K562 (cell line): ENCODE measurements around the gene PTPRM. TPM values are rescaled to one million over a fixed set of nuclear protein-coding genes. Genes with fewer than 3 reads are reported as not detected.

Experiments used
- ATAC-seq: fragments of 200-7000 bp; cut with Tn5 transposase; 3 replicates; pipeline ENCODE4 v1.9.1; 2020; ENCODE audit warnings: moderate library complexity
- BruUV-seq: library from RNA; stranded (reverse); fragments of 400-500 nt; replicated peaks from 2 replicates; lab custom pipeline; 2021; lab: Mats Ljungman, UMichigan
- CTCF ChIA-PET: fragments of 300-600 bp; formaldehyde crosslinking; extraction: SDS; loops from one replicate; lab custom pipeline; 2021; ENCODE audit warnings: low intra/inter-chr PET ratio; lab: Yijun Ruan, JAX
- POLR2A ChIA-PET: fragments of 300-600, 350-650 bp; sonication (Branson Sonifier 250); formaldehyde crosslinking; extraction: SDS; loops from one replicate; lab custom pipeline; 2021; ENCODE audit warnings: antibody characterized with exemption, inconsistent platforms; lab: Yijun Ruan, JAX
- DNase-seq, 4 experiments: peaks; one replicate each; pipeline versions ENCODE4 v3.0.0 to v3.0.0-alpha.2; 2011 to 2018; ENCODE audit warnings: low spot score in 3 of 4, mixed read lengths in 3 of 4; ENCODE audit errors: extremely low read depth in 1 of 4
- FAIRE-seq: peaks from 2 replicates; lab custom pipeline; 2011; peaks lifted over from hg19 to GRCh38; lab: Jason Lieb, UNC
- H2AFZ ChIP-seq: 2 replicates; pipeline ENCODE4 v1.6.0; 2011; ENCODE audit warnings: low read depth, low read length, control low read depth, inconsistent platforms
- H3K27ac ChIP-seq: fragments of 200-600 bp; 3 replicates; pipeline ENCODE4 v1.8.0; 2011; ENCODE audit warnings: low read depth, mild to moderate bottlenecking, control low read depth, inconsistent platforms, low read length, moderate library complexity, mixed read lengths; ENCODE audit errors: extremely low read depth
- H3K27me3 ChIP-seq, 2 experiments: fragments of 300-600 bp in 1 of 2; 2 replicates in 1 of 2; 3 replicates in 1 of 2; pipeline versions ENCODE4 v1.6.0 to v1.8.0; 2011; ENCODE audit warnings: inconsistent platforms in 2 of 2, low read length in 2 of 2, mild to moderate bottlenecking in 1 of 2, mixed read lengths in 1 of 2, moderate library complexity in 1 of 2; ENCODE audit not compliant: control insufficient read depth in 2 of 2, insufficient read depth in 2 of 2
- H3K36me3 ChIP-seq: fragments of 300-600 bp; 3 replicates; pipeline ENCODE4 v1.8.0; 2011; ENCODE audit warnings: mild to moderate bottlenecking, low read length, inconsistent platforms; ENCODE audit not compliant: control insufficient read depth, insufficient read depth
- H3K4me1 ChIP-seq, 2 experiments: fragments of 200-600 bp in 1 of 2; replicated peaks in 1 of 2; 2 replicates in 1 of 2; 3 replicates in 1 of 2; pipeline versions ENCODE4 v1.5.1 to v1.8.0; 2011; ENCODE audit warnings: inconsistent platforms in 2 of 2, low read length in 2 of 2, mild to moderate bottlenecking in 1 of 2, mixed read lengths in 1 of 2, moderate library complexity in 1 of 2; ENCODE audit not compliant: control insufficient read depth in 2 of 2, insufficient read depth in 2 of 2
- H3K4me2 ChIP-seq: 2 replicates; pipeline ENCODE4 v1.6.1; 2011; ENCODE audit warnings: low read length, control low read depth, inconsistent platforms, mixed read lengths; ENCODE audit not compliant: insufficient read depth
- H3K4me3 ChIP-seq: fragments of 200-600 bp; sonication (generic), shearing (Covaris generic); 2 replicates; pipeline ENCODE4 v1.5.1; 2016; ENCODE audit warnings: control low read depth, inconsistent platforms
- H3K79me2 ChIP-seq: fragments of 200-600 bp; 3 replicates; pipeline ENCODE4 v1.8.0; 2011; ENCODE audit warnings: low read length, inconsistent platforms; ENCODE audit not compliant: control insufficient read depth, insufficient read depth
- H3K9ac ChIP-seq, 2 experiments: 2 replicates each; pipeline versions ENCODE4 v1.6.0 to v1.6.1; 2011; ENCODE audit warnings: low read depth in 2 of 2, low read length in 2 of 2, control low read depth in 1 of 2, inconsistent platforms in 1 of 2, mild to moderate bottlenecking in 1 of 2, mixed read lengths in 1 of 2; ENCODE audit not compliant: insufficient read depth in 1 of 2
- H3K9me1 ChIP-seq: one replicate; pipeline ENCODE4 v1.6.0; 2011; ENCODE audit warnings: inconsistent platforms, mild to moderate bottlenecking, low read length, moderate library complexity; ENCODE audit not compliant: control insufficient read depth, insufficient read depth
- H3K9me3 ChIP-seq: replicated peaks from 2 replicates; pipeline ENCODE4 v1.5.1; 2011; ENCODE audit warnings: low read depth, low read length, inconsistent platforms; ENCODE audit not compliant: control insufficient read depth, insufficient read depth
- H4K20me1 ChIP-seq: replicated peaks from 2 replicates; pipeline ENCODE4 v1.6.1; 2011; ENCODE audit warnings: low read length, inconsistent platforms, mixed read lengths; ENCODE audit not compliant: control insufficient read depth, insufficient read depth
- CEBPB ChIP-seq: fragments of 450-650 bp; IDR thresholded peaks from 2 replicates; pipeline ENCODE4 v1.6.1; 2016; ENCODE audit warnings: missing genetic modification characterization, missing compliant biosample characterization
- CHD2 ChIP-seq: IDR thresholded peaks from 2 replicates; pipeline ENCODE4 v1.6.1; 2011; ENCODE audit warnings: low read depth, low read length
- COPS2 ChIP-seq: fragments of 450-650 bp; conservative IDR thresholded peaks from 2 replicates; pipeline ENCODE4 v1.6.1; 2016; ENCODE audit warnings: mild to moderate bottlenecking, moderate library complexity
- DNMT1 ChIP-seq: fragments of 450-650 bp; IDR thresholded peaks from 2 replicates; pipeline ENCODE4 v1.6.1; 2016; ENCODE audit warnings: antibody characterized with exemption, mild to moderate bottlenecking
- ESRRA ChIP-seq: fragments of 450-650 bp; IDR thresholded peaks from 2 replicates; pipeline ENCODE4 v1.6.1; 2014; ENCODE audit warnings: low read depth, mild to moderate bottlenecking, moderate library complexity, borderline replicate concordance
- FOXK2 ChIP-seq, 2 experiments: fragments of 450-650 bp; IDR thresholded peaks in 1 of 2; conservative IDR thresholded peaks in 1 of 2; 2 replicates each; pipeline ENCODE4 v1.6.1; 2016; ENCODE audit warnings: low read depth in 2 of 2, mild to moderate bottlenecking in 1 of 2
- POLR3G ChIP-seq: IDR thresholded peaks from 2 replicates; pipeline ENCODE4 v1.6.1; 2011; ENCODE audit not compliant: insufficient read length, insufficient replicate concordance; ENCODE audit errors: extremely low read depth
- PYGO2 ChIP-seq: fragments of 450-650 bp; IDR thresholded peaks from 2 replicates; pipeline ENCODE4 v1.6.1; 2016; ENCODE audit warnings: mild to moderate bottlenecking, missing genetic modification characterization, moderate library complexity, missing compliant biosample characterization
- SMAD2 ChIP-seq: fragments of 150-350 bp; IDR thresholded peaks from 2 replicates; pipeline ENCODE4 v1.6.1; 2014; ENCODE audit warnings: low read depth, mild to moderate bottlenecking, low read length
- ZNF274 ChIP-seq: IDR thresholded peaks from 2 replicates; pipeline ENCODE4 v1.6.1; 2011; ENCODE audit warnings: low read depth, mild to moderate bottlenecking, low read length, moderate library complexity, borderline replicate concordance
- WGBS: fragments of 100-300 bp; shearing (Covaris generic); methylation state at CpG from one replicate; pipeline ENCODE4 v1.1.6; 2016; ENCODE audit warnings: low coverage, mixed read lengths; ENCODE audit not compliant: insufficient coverage; ENCODE audit errors: missing lambda C conversion rate; 5-methylcytosine and 5-hydroxymethylcytosine counted together
- in situ Hi-C: fragments of 300-500 bp; cut with MboI; formaldehyde crosslinking; loops from 4 replicates; pipeline ENCODE4 v1.15.0; 2018; ENCODE audit warnings: inconsistent platforms, mixed read lengths
- intact Hi-C: fragments of 100-400 bp; cut with micrococcal nuclease; formaldehyde crosslinking; loops from 2 replicates; pipeline ENCODE4 v1.14.2; 2022
- polyA plus RNA-seq, 8 experiments: library from polyadenylated mRNA; depleted of rRNA in 4 of 8; stranded (reverse) in 5 of 8; unstranded in 3 of 8; fragments of >200 nt; fragmentation: Nextera tagmentation in 2 of 8; fragmentation: Illumina TruSeq in 1 of 8; extraction: Ambion mirVana in 2 of 8; extraction: Trizol in 1 of 8; gene quantifications; 2 replicates each; pipeline versions ENCODE4 v1.2.1 to v1.2.3, GENCODE V29; 2011 to 2014; ENCODE audit warnings: inconsistent platforms in 1 of 8, missing spikeins in 1 of 8
- total RNA-seq, 7 experiments: library from RNA; depleted of rRNA in 6 of 7; stranded (reverse); fragments of >200 nt in 6 of 7; fragmentation: Illumina TruSeq in 2 of 7; extraction: Trizol in 2 of 7; gene quantifications; 2 replicates each; pipeline versions ENCODE4 v1.2.1 to v1.2.3, GENCODE V29; 2011 to 2021; ENCODE audit warnings: low replicate concordance in 1 of 7
- TF ChIP-seq, protein P1 (sequence below): sonication (generic); formaldehyde crosslinking; IDR thresholded peaks from 2 replicates; pipeline ENCODE4 v1.8.1; 2023; ENCODE audit warnings: mild to moderate bottlenecking, missing genetic modification reagents
- TF ChIP-seq, protein P2 (sequence below): sonication (generic); formaldehyde crosslinking; IDR thresholded peaks from 2 replicates; pipeline ENCODE4 v1.8.1; 2022; ENCODE audit warnings: missing genetic modification reagents
- TF ChIP-seq, protein P3 (sequence below): fragments of 150-350 bp; IDR thresholded peaks from 2 replicates; pipeline ENCODE4 v1.6.1; 2014; ENCODE audit warnings: low read depth, mild to moderate bottlenecking, low read length, borderline replicate concordance
- TF ChIP-seq, protein P4 (sequence below): sonication (generic); formaldehyde crosslinking; IDR thresholded peaks from 2 replicates; pipeline ENCODE4 v1.8.0; 2022; ENCODE audit warnings: missing genetic modification reagents, mild to moderate bottlenecking, borderline replicate concordance

Gene PTPRM
- total and polyA plus RNA-seq, 9 of the 15 experiments (the other 6 are each of a cell fraction or from before 2014, with no cell fraction given): 0.03 to 0.16 (median 0.08) TPM; not detected in 3

DNA sequence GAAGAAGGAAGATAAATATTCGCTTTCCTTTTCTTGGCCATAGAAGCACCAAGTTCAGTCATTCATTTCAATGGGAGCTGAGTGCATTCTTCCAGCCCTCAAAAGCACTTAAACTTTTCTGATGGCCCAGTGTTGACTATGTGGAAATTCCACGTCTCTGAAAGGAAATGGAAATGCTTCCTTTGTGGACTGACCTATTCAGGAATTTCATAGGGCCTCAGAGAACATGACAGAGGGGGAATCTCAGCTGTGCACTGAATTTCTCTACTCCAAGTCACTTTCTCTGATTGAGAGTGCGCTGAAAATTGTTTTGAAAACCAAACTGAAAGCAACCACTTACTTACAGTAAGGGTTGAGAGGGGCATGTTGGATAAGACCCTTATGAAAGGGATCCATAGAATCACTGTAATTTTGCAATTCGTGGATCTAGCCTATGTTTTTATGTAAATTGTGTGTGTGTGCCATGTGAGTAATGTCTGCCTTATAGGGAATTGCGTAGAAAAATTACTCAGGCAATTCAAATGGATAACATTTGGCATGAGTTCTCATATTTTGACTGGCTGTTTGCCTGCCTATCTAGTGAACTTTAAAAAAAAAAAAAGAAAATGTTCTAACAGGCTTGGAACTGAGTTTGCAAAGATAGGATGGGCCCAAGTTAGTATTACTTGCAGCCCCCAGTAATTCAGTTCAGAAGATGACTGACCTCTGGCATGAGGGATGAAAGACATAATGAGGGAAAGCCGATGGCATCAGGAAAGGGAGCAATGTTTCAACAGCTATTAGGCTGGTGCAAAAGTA is 437.0 kb downstream of the PTPRM start:
- Histone ChIP-seq H3K27ac (no peak overlapping the region), H3K4me2 (no peak overlapping the region), H3K79me2 (no peaks in the 10 kb centered on the region), H3K36me3 (no peaks in the 10 kb centered on the region), H3K4me1 (no peaks in the 10 kb centered on the region), H3K9me1 (no peaks in the 10 kb centered on the region), H3K27me3 (no peaks in the 10 kb centered on the region), H2AFZ (no peak overlapping the region), H4K20me1 (no peaks in the 10 kb centered on the region), H3K9ac (no peak overlapping the region), H3K4me3 (no peak overlapping the region), H3K9me3 (no peaks in the 10 kb centered on the region)
- no peak for DNase-seq
- FAIRE-seq: no peak
- CTCF ChIA-PET: interaction anchor here (0.6 kb wide), 1 partner anchor 1116 kb away, joined by 3 read pairs; no protein-coding TSS in a partner anchor
- intact Hi-C loops (no loop called here), in situ Hi-C loops (no loop called here)
- no peak for ATAC-seq
- 0% methylated on average over 6 of the region's 6 CpGs for WGBS
- POLR2A ChIA-PET: no interaction called here
- no TSS peak for BruUV-seq
- TF ChIP-seq, protein P1, sequence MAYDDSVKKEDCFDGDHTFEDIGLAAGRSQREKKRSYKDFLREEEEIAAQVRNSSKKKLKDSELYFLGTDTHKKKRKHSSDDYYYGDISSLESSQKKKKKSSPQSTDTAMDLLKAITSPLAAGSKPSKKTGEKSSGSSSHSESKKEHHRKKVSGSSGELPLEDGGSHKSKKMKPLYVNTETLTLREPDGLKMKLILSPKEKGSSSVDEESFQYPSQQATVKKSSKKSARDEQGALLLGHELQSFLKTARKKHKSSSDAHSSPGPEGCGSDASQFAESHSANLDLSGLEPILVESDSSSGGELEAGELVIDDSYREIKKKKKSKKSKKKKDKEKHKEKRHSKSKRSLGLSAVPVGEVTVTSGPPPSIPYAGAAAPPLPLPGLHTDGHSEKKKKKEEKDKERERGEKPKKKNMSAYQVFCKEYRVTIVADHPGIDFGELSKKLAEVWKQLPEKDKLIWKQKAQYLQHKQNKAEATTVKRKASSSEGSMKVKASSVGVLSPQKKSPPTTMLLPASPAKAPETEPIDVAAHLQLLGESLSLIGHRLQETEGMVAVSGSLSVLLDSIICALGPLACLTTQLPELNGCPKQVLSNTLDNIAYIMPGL: no peak
- TF ChIP-seq CEBPB (no peak), SMAD2 (no peak), PYGO2 (no peak), DNMT1 (no peak), CHD2 (no peak), COPS2 (no peak), FOXK2 (conservative IDR thresholded peaks at IDR 0.05 in 1 of 2, IDR thresholded peaks at IDR 0.05 in 1 of 2; ENCODE audit: low read depth in 2 of 2) (no peak), POLR3G (no peak), ZNF274 (no peak), ESRRA (no peak)
- TF ChIP-seq, protein P2, sequence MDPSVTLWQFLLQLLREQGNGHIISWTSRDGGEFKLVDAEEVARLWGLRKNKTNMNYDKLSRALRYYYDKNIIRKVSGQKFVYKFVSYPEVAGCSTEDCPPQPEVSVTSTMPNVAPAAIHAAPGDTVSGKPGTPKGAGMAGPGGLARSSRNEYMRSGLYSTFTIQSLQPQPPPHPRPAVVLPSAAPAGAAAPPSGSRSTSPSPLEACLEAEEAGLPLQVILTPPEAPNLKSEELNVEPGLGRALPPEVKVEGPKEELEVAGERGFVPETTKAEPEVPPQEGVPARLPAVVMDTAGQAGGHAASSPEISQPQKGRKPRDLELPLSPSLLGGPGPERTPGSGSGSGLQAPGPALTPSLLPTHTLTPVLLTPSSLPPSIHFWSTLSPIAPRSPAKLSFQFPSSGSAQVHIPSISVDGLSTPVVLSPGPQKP (CRISPR knock-in tag): no peak
- TF ChIP-seq, protein P3, sequence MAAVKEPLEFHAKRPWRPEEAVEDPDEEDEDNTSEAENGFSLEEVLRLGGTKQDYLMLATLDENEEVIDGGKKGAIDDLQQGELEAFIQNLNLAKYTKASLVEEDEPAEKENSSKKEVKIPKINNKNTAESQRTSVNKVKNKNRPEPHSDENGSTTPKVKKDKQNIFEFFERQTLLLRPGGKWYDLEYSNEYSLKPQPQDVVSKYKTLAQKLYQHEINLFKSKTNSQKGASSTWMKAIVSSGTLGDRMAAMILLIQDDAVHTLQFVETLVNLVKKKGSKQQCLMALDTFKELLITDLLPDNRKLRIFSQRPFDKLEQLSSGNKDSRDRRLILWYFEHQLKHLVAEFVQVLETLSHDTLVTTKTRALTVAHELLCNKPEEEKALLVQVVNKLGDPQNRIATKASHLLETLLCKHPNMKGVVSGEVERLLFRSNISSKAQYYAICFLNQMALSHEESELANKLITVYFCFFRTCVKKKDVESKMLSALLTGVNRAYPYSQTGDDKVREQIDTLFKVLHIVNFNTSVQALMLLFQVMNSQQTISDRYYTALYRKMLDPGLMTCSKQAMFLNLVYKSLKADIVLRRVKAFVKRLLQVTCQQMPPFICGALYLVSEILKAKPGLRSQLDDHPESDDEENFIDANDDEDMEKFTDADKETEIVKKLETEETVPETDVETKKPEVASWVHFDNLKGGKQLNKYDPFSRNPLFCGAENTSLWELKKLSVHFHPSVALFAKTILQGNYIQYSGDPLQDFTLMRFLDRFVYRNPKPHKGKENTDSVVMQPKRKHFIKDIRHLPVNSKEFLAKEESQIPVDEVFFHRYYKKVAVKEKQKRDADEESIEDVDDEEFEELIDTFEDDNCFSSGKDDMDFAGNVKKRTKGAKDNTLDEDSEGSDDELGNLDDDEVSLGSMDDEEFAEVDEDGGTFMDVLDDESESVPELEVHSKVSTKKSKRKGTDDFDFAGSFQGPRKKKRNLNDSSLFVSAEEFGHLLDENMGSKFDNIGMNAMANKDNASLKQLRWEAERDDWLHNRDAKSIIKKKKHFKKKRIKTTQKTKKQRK: no peak
- TF ChIP-seq, protein P4, sequence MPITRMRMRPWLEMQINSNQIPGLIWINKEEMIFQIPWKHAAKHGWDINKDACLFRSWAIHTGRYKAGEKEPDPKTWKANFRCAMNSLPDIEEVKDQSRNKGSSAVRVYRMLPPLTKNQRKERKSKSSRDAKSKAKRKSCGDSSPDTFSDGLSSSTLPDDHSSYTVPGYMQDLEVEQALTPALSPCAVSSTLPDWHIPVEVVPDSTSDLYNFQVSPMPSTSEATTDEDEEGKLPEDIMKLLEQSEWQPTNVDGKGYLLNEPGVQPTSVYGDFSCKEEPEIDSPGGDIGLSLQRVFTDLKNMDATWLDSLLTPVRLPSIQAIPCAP (CRISPR knock-in tag): no peak
